Measurements from ENCODE around the gene RIN3. TPM values are rescaled to one million over a fixed set of nuclear protein-coding genes. Genes with fewer than 3 reads are reported as not detected.
A peak's percentile ranks its signal among the peaks of the same experiment; 100 is the strongest.

RIN3 gene, protein sequence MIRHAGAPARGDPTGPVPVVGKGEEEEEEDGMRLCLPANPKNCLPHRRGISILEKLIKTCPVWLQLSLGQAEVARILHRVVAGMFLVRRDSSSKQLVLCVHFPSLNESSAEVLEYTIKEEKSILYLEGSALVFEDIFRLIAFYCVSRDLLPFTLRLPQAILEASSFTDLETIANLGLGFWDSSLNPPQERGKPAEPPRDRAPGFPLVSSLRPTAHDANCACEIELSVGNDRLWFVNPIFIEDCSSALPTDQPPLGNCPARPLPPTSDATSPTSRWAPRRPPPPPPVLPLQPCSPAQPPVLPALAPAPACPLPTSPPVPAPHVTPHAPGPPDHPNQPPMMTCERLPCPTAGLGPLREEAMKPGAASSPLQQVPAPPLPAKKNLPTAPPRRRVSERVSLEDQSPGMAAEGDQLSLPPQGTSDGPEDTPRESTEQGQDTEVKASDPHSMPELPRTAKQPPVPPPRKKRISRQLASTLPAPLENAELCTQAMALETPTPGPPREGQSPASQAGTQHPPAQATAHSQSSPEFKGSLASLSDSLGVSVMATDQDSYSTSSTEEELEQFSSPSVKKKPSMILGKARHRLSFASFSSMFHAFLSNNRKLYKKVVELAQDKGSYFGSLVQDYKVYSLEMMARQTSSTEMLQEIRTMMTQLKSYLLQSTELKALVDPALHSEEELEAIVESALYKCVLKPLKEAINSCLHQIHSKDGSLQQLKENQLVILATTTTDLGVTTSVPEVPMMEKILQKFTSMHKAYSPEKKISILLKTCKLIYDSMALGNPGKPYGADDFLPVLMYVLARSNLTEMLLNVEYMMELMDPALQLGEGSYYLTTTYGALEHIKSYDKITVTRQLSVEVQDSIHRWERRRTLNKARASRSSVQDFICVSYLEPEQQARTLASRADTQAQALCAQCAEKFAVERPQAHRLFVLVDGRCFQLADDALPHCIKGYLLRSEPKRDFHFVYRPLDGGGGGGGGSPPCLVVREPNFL
- 0.09 and 0.22 TPM in 2 replicates for total RNA-seq (ENCODE audit: low replicate concordance)

DNA sequence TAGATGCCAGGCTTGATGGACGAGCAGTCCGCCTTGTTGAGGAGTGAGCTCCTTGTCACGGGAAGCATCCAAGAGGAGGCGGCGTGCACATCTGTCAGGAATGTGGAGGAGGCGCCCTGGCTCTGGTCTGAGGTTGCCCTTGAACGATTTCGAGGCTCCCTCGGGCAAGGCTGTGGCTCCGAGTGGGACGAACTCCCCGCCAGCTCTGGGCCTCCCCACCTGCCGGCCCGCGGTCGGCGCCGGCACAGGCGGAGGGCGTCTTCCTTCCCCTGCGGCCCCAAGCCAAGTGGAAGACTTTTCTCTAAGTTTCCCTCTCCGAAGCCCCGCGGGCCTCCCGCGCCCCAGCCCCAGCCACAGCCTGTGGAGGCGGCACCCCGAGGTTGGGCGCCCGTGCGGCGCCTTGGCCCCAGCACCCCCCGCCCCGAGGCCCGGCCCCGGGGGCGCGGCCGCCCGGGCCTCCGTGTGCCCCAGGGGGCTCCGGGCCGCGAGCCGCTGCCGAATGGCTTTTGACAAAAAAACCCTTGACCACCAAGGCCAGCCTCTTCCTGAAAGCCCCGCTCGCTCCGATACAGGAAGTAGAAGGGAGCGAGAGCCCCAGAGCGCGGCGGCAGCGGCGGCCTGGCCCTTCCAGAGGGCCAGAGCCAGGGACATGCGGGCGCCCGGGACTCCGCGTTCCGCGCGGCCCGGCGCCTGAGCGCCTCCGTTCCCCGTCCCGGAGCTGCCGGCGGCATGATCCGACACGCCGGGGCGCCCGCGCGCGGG lies at the start of gene RIN3:
Gene RIN3 (plus strand): TSS at position 578 of the 762 bp plus-strand sequence. CDS start 152 bp downstream, at position 730.
- peak; percentile 78 for DNase-seq (ENCODE audit: low spot score)
- no peaks in the 10 kb centered on the region for H3K79me2 ChIP-seq (ENCODE audit: low read depth)
- H3K36me3 Mint-ChIP-seq: no peaks in the 10 kb centered on the region
- no peaks in the 10 kb centered on the region for H3F3A ChIP-seq (ENCODE audit: low read depth)
- H3K36me3 ChIP-seq: no peaks in the 10 kb centered on the region
- peaks cover 9% of the 10 kb centered on the region for H3K27me3 Mint-ChIP-seq (ENCODE audit: insufficient read depth, low read depth)
- H4K20me1 ChIP-seq (ENCODE audit: low read depth): no peaks in the 10 kb centered on the region
- H2AFZ ChIP-seq (replicated peaks): peak within 1 kb of the TSS; percentile 93
- no peak for TF ChIP-seq EZH2phosphoT487 (IDR thresholded peaks at IDR 0.05)
- TF ChIP-seq, protein P1, sequence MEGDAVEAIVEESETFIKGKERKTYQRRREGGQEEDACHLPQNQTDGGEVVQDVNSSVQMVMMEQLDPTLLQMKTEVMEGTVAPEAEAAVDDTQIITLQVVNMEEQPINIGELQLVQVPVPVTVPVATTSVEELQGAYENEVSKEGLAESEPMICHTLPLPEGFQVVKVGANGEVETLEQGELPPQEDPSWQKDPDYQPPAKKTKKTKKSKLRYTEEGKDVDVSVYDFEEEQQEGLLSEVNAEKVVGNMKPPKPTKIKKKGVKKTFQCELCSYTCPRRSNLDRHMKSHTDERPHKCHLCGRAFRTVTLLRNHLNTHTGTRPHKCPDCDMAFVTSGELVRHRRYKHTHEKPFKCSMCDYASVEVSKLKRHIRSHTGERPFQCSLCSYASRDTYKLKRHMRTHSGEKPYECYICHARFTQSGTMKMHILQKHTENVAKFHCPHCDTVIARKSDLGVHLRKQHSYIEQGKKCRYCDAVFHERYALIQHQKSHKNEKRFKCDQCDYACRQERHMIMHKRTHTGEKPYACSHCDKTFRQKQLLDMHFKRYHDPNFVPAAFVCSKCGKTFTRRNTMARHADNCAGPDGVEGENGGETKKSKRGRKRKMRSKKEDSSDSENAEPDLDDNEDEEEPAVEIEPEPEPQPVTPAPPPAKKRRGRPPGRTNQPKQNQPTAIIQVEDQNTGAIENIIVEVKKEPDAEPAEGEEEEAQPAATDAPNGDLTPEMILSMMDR (IDR thresholded peaks at IDR 0.05): no peak
- no peak for TF ChIP-seq EZH2 (IDR thresholded peaks at IDR 0.05)
- peak within 1 kb of the TSS; percentile 79 for H3K4me3 Mint-ChIP-seq
- H3K9ac ChIP-seq: no peak within 1 kb of the TSS
- peak within 1 kb of the TSS; percentile 63 for H3K4me3 ChIP-seq
- H3K27me3 ChIP-seq: peaks cover 65% of the 10 kb centered on the region
- H3K4me1 Mint-ChIP-seq: peaks cover 11% of the 10 kb centered on the region
- H3K27ac ChIP-seq: no peak within 1 kb of the TSS
- no peaks in the 10 kb centered on the region for H3K4me1 ChIP-seq
- H3K9me3 ChIP-seq (ENCODE audit: low read depth): no peaks in the 10 kb centered on the region
- H3K27ac Mint-ChIP-seq: no peak within 1 kb of the TSS
- H3K9me3 Mint-ChIP-seq: no peaks in the 10 kb centered on the region
- H3K4me2 ChIP-seq: peak within 1 kb of the TSS; percentile 96

DNA sequence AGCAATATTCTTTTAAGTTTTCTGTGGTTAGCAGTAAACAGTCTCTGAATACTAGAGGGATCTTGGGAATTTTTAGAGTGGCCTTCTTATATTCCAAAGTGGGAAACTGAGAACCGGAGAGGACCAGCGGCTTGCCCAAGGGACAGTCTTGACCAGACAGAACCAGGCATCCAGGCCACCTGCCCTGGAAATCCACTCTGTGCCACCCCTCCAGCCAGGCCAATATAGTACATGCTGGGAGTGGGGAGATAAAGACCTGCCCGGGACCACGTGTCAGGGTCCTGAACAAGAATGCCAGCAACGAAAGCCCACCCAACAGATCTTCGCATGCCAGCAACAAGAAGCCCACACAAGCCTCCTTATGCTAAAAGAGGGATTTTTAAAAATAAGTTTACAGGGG lies 49.4 kb upstream of the RIN3 start:
- no peak overlapping the region for H3K4me3 Mint-ChIP-seq
- H3F3A ChIP-seq (ENCODE audit: low read depth): no peaks in the 10 kb centered on the region
- H3K4me1 ChIP-seq: no peaks in the 10 kb centered on the region
- H3K4me1 Mint-ChIP-seq: peaks cover 7% of the 10 kb centered on the region
- H3K27me3 ChIP-seq: no peaks in the 10 kb centered on the region
- no peak overlapping the region for H3K9ac ChIP-seq
- H3K4me2 ChIP-seq: no peak overlapping the region
- no peaks in the 10 kb centered on the region for H4K20me1 ChIP-seq (ENCODE audit: low read depth)
- no peaks in the 10 kb centered on the region for H3K36me3 ChIP-seq
- TF ChIP-seq EZH2phosphoT487 (IDR thresholded peaks at IDR 0.05) (no peak), EZH2 (IDR thresholded peaks at IDR 0.05) (no peak)
- TF ChIP-seq, protein P1 (IDR thresholded peaks at IDR 0.05): no peak
- H2AFZ ChIP-seq (replicated peaks): no peak overlapping the region
- no peaks in the 10 kb centered on the region for H3K79me2 ChIP-seq (ENCODE audit: low read depth)
- H3K36me3 Mint-ChIP-seq: no peaks in the 10 kb centered on the region
- no peak overlapping the region for H3K4me3 ChIP-seq
- DNase-seq (ENCODE audit: low spot score): no peak
- no peak overlapping the region for H3K27ac Mint-ChIP-seq
- peaks cover 5% of the 10 kb centered on the region for H3K27me3 Mint-ChIP-seq (ENCODE audit: insufficient read depth, low read depth)
- H3K27ac ChIP-seq: no peak overlapping the region
- peaks cover 10% of the 10 kb centered on the region for H3K9me3 Mint-ChIP-seq
- no peaks in the 10 kb centered on the region for H3K9me3 ChIP-seq (ENCODE audit: low read depth)

DNA sequence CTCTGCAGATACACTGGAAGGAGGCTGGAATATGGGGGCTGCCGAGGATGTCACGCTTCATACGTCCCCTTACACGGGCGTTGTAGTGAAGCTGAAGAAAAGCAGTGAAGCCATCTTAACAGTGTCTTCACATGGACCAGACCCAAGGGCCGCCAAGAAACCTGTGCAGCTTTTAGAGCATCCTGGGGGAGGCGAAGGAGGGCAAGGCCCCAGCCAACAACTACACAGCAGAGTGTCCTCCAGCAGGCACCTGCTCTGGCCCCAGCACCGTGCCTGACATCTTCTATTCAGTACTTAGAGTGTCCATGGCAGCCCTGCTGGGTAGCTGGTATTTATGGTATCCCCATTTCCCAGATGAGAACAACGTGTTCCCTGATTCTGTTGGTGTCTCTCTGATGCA lies 48.9 kb upstream of the RIN3 start:
- H3K27me3 ChIP-seq: no peaks in the 10 kb centered on the region
- Mint-ChIP-seq H3K36me3 (no peaks in the 10 kb centered on the region), H3K27ac (no peak overlapping the region), H3K4me3 (no peak overlapping the region), H3K4me1 (peaks cover 5% of the 10 kb centered on the region), H3K27me3 (ENCODE audit: insufficient read depth, low read depth) (peaks cover 5% of the 10 kb centered on the region), H3K9me3 (peaks cover 13% of the 10 kb centered on the region)
- H3K79me2 ChIP-seq (ENCODE audit: low read depth): no peaks in the 10 kb centered on the region
- TF ChIP-seq EZH2 (IDR thresholded peaks at IDR 0.05) (no peak), EZH2phosphoT487 (IDR thresholded peaks at IDR 0.05) (no peak)
- TF ChIP-seq, protein P1 (IDR thresholded peaks at IDR 0.05): no peak
- no peak overlapping the region for H2AFZ ChIP-seq (replicated peaks)
- no peaks in the 10 kb centered on the region for H3K36me3 ChIP-seq
- H3F3A ChIP-seq (ENCODE audit: low read depth): no peaks in the 10 kb centered on the region
- H3K4me2 ChIP-seq: no peak overlapping the region
- no peaks in the 10 kb centered on the region for H4K20me1 ChIP-seq (ENCODE audit: low read depth)
- no peak for DNase-seq (ENCODE audit: low spot score)
- no peak overlapping the region for H3K9ac ChIP-seq
- no peaks in the 10 kb centered on the region for H3K9me3 ChIP-seq (ENCODE audit: low read depth)
- no peaks in the 10 kb centered on the region for H3K4me1 ChIP-seq
- H3K27ac ChIP-seq: no peak overlapping the region
- H3K4me3 ChIP-seq: no peak overlapping the region

Data from neural progenitor cell (in vitro differentiated cells).